Measurements from ENCODE around the gene CTNNA1.
"Not testable (repeated sequence)": the region's sequence is repeated elsewhere in the genome, so short reads cannot be mapped to it uniquely, and the experiment has no call there.

CTNNA1 gene

GRCh38 chr5:138752951-138753793 lies at the start of gene CTNNA1:
CTNNA1 (plus strand) TSS chr5:138753425; CDS start chr5:138781925, 28,500 bp downstream.
- peak; percentile 93 for DNase-seq (ENCODE audit: low spot score)

GRCh38 chr5:138703777-138704176 lies 49.4 kb upstream of the CTNNA1 start:
- DNase-seq (ENCODE audit: low spot score) = not testable (repeated sequence)

GRCh38 chr5:138705007-138705406 lies 48.2 kb upstream of the CTNNA1 start:
- no peak for DNase-seq (ENCODE audit: low spot score)

- DNase-seq (ENCODE audit: low spot score) = no peak
Measured at GRCh38 chr5:138705567-138705966, 47.7 kb upstream of the CTNNA1 start.

- no peak for DNase-seq (ENCODE audit: low spot score)
Measured at GRCh38 chr5:138706655-138707480, 46.4 kb upstream of the CTNNA1 start.

GRCh38 chr5:138708791-138709190 lies 44.4 kb upstream of the CTNNA1 start:
- no peak for DNase-seq (ENCODE audit: low spot score)

- no peak for DNase-seq (ENCODE audit: low spot score)
Measured at GRCh38 chr5:138709202-138709601, 44.0 kb upstream of the CTNNA1 start.

- no peak for DNase-seq (ENCODE audit: low spot score)
Measured at GRCh38 chr5:138711087-138711486, 42.1 kb upstream of the CTNNA1 start.

- DNase-seq (ENCODE audit: low spot score) = no peak
Measured at GRCh38 chr5:138711811-138712210, 41.4 kb upstream of the CTNNA1 start.

GRCh38 chr5:138712324-138712723 lies 40.9 kb upstream of the CTNNA1 start:
- no peak for DNase-seq (ENCODE audit: low spot score)

GRCh38 chr5:138712791-138713190 lies 40.4 kb upstream of the CTNNA1 start:
- no peak for DNase-seq (ENCODE audit: low spot score)

GRCh38 chr5:138713247-138713646 lies 40.0 kb upstream of the CTNNA1 start:
- no peak for DNase-seq (ENCODE audit: low spot score)

- no peak for DNase-seq (ENCODE audit: low spot score)
Measured at GRCh38 chr5:138714694-138715093, 38.5 kb upstream of the CTNNA1 start.

- DNase-seq (ENCODE audit: low spot score) = not testable (repeated sequence)
Measured at GRCh38 chr5:138715931-138716432, 37.2 kb upstream of the CTNNA1 start.

- no peak for DNase-seq (ENCODE audit: low spot score)
Measured at GRCh38 chr5:138716456-138716924, 36.7 kb upstream of the CTNNA1 start.

- no peak for DNase-seq (ENCODE audit: low spot score)
Measured at GRCh38 chr5:138717399-138717798, 35.8 kb upstream of the CTNNA1 start.

GRCh38 chr5:138719811-138720210 lies 33.4 kb upstream of the CTNNA1 start:
- no peak for DNase-seq (ENCODE audit: low spot score)

GRCh38 chr5:138720840-138721239 lies 32.4 kb upstream of the CTNNA1 start:
- DNase-seq (ENCODE audit: low spot score) = no peak

GRCh38 chr5:138721979-138722378 lies 31.2 kb upstream of the CTNNA1 start:
- no peak for DNase-seq (ENCODE audit: low spot score)

GRCh38 chr5:138722544-138723177 lies 30.6 kb upstream of the CTNNA1 start:
- no peak for DNase-seq (ENCODE audit: low spot score)

GRCh38 chr5:138724470-138725146 lies 28.6 kb upstream of the CTNNA1 start:
- no peak for DNase-seq (ENCODE audit: low spot score)

Data from D341Med (cell line).